T-cell (primary cell): ENCODE measurements around the gene CCDC194. TPM values are rescaled to one million over a fixed set of nuclear protein-coding genes. Genes with fewer than 3 reads are reported as not detected.

Source experiments
- total RNA-seq, 35 experiments: library from RNA in 6 of 35; stranded (reverse) in 6 of 35; fragments of 120-200 nt in 1 of 35; gene quantifications; one replicate each; pipeline versions ENCODE4 v1.2.1 to v1.2.4 and lab custom pipeline; 2013 to 2026

The CCDC194 gene
- total RNA-seq, 5 donors from 2014 or later (not counting 1 experiment from before 2014, with no cell fraction given), result 1.4 to 3.3 (median 2.6) TPM

Other genes with a start within 250 kb of the CCDC194 start
- gene USE1, start 178.8 kb downstream of the CCDC194 start, total RNA-seq, result 10 to 100 TPM; 23.8 to 45.2 (median 38.6) TPM
- 10 to 100 TPM; 21.5 to 33.3 (median 23.0) TPM for gene OCEL1, start 168.0 kb downstream of the CCDC194 start, total RNA-seq
- gene NR2F6, start 148.3 kb downstream of the CCDC194 start, total RNA-seq, result 1 to 10 TPM in 4 of 5 donors, under 1 TPM in 1; 0.55 to 6.4 (median 2.8) TPM
- gene USHBP1, start 129.5 kb downstream of the CCDC194 start, total RNA-seq, result under 1 TPM in 4 of 5 donors, not detected in 1; 0.10 to 0.61 (median 0.38) TPM
- 100 to 1,000 TPM in 3 of 5 donors, 10 to 100 TPM in 2; 76.7 to 130 (median 117) TPM for gene BABAM1, start 126.8 kb downstream of the CCDC194 start, total RNA-seq
- 1 to 10 TPM in 4 of 5 donors, under 1 TPM in 1; 0.93 to 6.5 (median 2.9) TPM for gene ANKLE1, start 112.3 kb downstream of the CCDC194 start, total RNA-seq
- gene ABHD8, start 90.8 kb downstream of the CCDC194 start, total RNA-seq, result 10 to 100 TPM in 3 of 5 donors, 1 to 10 TPM in 2; 5.3 to 12.4 (median 11.3) TPM
- 10 to 100 TPM; 37.6 to 87.0 (median 69.3) TPM for gene MRPL34, start 88.3 kb downstream of the CCDC194 start, total RNA-seq
- 10 to 100 TPM; 37.3 to 51.7 (median 42.0) TPM for gene DDA1, start 84.6 kb downstream of the CCDC194 start, total RNA-seq
- gene ANO8, start 59.3 kb downstream of the CCDC194 start, total RNA-seq, result 10 to 100 TPM; 18.3 to 27.4 (median 24.9) TPM
- 10 to 100 TPM; 31.9 to 72.5 (median 65.7) TPM for gene GTPBP3, start 56.6 kb downstream of the CCDC194 start, total RNA-seq
- under 1 TPM in 4 of 5 donors, not detected in 1; 0.19 to 0.86 (median 0.48) TPM for gene PLVAP, start 16.9 kb downstream of the CCDC194 start, total RNA-seq
- 10 to 100 TPM; 43.9 to 62.0 (median 52.2) TPM for gene BST2, start 11.4 kb upstream of the CCDC194 start, total RNA-seq
- 10 to 100 TPM; 21.0 to 41.4 (median 35.3) TPM for gene MVB12A, start 25.9 kb upstream of the CCDC194 start, total RNA-seq
- gene TMEM221, start 54.5 kb upstream of the CCDC194 start, total RNA-seq, result not detected
- gene NXNL1, start 66.7 kb upstream of the CCDC194 start, total RNA-seq, result not detected
- gene SLC27A1, start 76.3 kb upstream of the CCDC194 start, total RNA-seq, result 10 to 100 TPM in 3 of 5 donors, 1 to 10 TPM in 2; 5.9 to 13.3 (median 10.5) TPM
- 100 to 1,000 TPM in 1 of 5 donors, 10 to 100 TPM in 4; 46.2 to 103 (median 77.5) TPM for gene PGLS, start 117.5 kb upstream of the CCDC194 start, total RNA-seq
- 10 to 100 TPM; 43.0 to 78.1 (median 70.8) TPM for gene COLGALT1, start 161.5 kb upstream of the CCDC194 start, total RNA-seq